ENCODE data around the gene REG4.

DNA sequence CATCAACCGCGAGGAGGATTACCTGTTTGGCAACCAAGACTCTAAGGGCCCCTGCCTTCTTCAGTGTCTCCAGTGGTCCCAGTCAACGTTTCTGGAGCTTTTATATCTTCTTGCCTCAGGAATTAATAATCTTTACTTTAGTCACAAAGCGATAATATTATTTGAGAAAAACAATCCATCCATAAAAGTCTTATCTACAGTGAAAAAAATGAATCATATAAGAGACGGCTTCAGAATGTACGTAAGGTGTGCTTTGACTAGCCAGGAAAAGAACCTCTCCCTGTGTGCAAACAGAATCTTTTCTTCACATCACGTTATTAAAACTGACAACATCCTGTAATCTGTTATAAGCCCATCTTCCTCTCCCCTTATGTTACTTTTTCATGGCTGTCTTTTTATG, at the start of gene REG4:
- TF ChIP-seq, protein P1, sequence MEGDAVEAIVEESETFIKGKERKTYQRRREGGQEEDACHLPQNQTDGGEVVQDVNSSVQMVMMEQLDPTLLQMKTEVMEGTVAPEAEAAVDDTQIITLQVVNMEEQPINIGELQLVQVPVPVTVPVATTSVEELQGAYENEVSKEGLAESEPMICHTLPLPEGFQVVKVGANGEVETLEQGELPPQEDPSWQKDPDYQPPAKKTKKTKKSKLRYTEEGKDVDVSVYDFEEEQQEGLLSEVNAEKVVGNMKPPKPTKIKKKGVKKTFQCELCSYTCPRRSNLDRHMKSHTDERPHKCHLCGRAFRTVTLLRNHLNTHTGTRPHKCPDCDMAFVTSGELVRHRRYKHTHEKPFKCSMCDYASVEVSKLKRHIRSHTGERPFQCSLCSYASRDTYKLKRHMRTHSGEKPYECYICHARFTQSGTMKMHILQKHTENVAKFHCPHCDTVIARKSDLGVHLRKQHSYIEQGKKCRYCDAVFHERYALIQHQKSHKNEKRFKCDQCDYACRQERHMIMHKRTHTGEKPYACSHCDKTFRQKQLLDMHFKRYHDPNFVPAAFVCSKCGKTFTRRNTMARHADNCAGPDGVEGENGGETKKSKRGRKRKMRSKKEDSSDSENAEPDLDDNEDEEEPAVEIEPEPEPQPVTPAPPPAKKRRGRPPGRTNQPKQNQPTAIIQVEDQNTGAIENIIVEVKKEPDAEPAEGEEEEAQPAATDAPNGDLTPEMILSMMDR (IDR thresholded peaks at IDR 0.05) = no peak
- TF ChIP-seq EZH2 (IDR thresholded peaks at IDR 0.05; ENCODE audit: borderline replicate concordance, insufficient read depth, low read depth, low read length, poor library complexity, severe bottlenecking) = no peak

All from B cell (primary cell).